Stimulated activated CD4-positive, alpha-beta T cell treated with anti-CD3 and anti-CD28 coated beads, TNF-alpha, amount 100 ng/mL, for 24 hours (primary cell): ENCODE measurements around the gene KDM4C.
"Not testable (repeated sequence)": the region's sequence is repeated elsewhere in the genome, so short reads cannot be mapped to it uniquely, and the experiment has no call there.

ENCODE experiments used
- DNase-seq, 3 experiments: peaks; one replicate each; pipeline ENCODE4 v3.0.0-alpha.2; 2020; ENCODE audit warnings: low read depth in 3 of 3

KDM4C gene

GRCh38 chr9:7169717-7170389 is 412.1 kb downstream of the KDM4C start:
- no peak for DNase-seq

- DNase-seq = no peak
Measured at GRCh38 chr9:7171396-7172153, 413.8 kb downstream of the KDM4C start.

- no peak for DNase-seq
Measured at GRCh38 chr9:7172154-7173115, 414.7 kb downstream of the KDM4C start.

GRCh38 chr9:7173139-7173538 is 415.4 kb downstream of the KDM4C start:
- DNase-seq = no peak

GRCh38 chr9:7174301-7174700 is 416.5 kb downstream of the KDM4C start:
- DNase-seq = no peak

- no peak for DNase-seq
Measured at GRCh38 chr9:7174884-7175283, 417.1 kb downstream of the KDM4C start.

- no peak for DNase-seq
Measured at GRCh38 chr9:7176561-7176960, 418.8 kb downstream of the KDM4C start.

- no peak for DNase-seq
Measured at GRCh38 chr9:7177383-7177782, 419.6 kb downstream of the KDM4C start.

- DNase-seq = no peak
Measured at GRCh38 chr9:7178729-7179128, 421.0 kb downstream of the KDM4C start.

GRCh38 chr9:7180247-7180646 is 422.5 kb downstream of the KDM4C start:
- DNase-seq = no peak

GRCh38 chr9:7183139-7183538 is 425.4 kb downstream of the KDM4C start:
- not testable (repeated sequence) for DNase-seq

GRCh38 chr9:7185612-7186011 is 427.8 kb downstream of the KDM4C start:
- DNase-seq = no peak

GRCh38 chr9:7186175-7186574 is 428.4 kb downstream of the KDM4C start:
- no peak for DNase-seq

GRCh38 chr9:7192266-7192665 is 434.5 kb downstream of the KDM4C start:
- DNase-seq = no peak

GRCh38 chr9:7195526-7195925 is 437.8 kb downstream of the KDM4C start:
- DNase-seq = no peak

- no peak for DNase-seq
Measured at GRCh38 chr9:7196467-7196866, 438.7 kb downstream of the KDM4C start.

GRCh38 chr9:7201196-7201595 is 443.4 kb downstream of the KDM4C start:
- DNase-seq = no peak

GRCh38 chr9:7205806-7206205 is 448.0 kb downstream of the KDM4C start:
- no peak for DNase-seq

GRCh38 chr9:7206221-7206758 is 448.5 kb downstream of the KDM4C start:
- no peak for DNase-seq

- DNase-seq = no peak
Measured at GRCh38 chr9:7209016-7209715, 451.4 kb downstream of the KDM4C start.

GRCh38 chr9:7209990-7210389 is 452.2 kb downstream of the KDM4C start:
- DNase-seq = no peak
